Body of pancreas (tissue), 4 donors: ENCODE data around the gene NCOA1. TPM values are rescaled to one million over a fixed set of nuclear protein-coding genes. Genes with fewer than 3 reads are reported as not detected.

Experiments
- ATAC-seq: fragments of 150-250 bp; one replicate; pipeline ENCODE4 v1.9.1; 2016
- DNase-seq, 4 donors: peaks; one replicate each; pipeline ENCODE4 v3.0.0-alpha.2; 2019
- H3K27ac ChIP-seq, 4 donors: fragments of 200-600 bp; sonication (generic); 1 replicate in 3 of 4; 2 replicates in 1 of 4; pipeline versions ENCODE4 v1.5.1 to v1.6.1; 2016 to 2019; ENCODE audit warnings: mild to moderate bottlenecking in 1 of 4, mixed read lengths in 1 of 4, moderate library complexity in 1 of 4
- H3K27me3 ChIP-seq, 2 donors: fragments of 200-600 bp; sonication (generic); one replicate each; pipeline ENCODE4 v1.6.0; 2016; ENCODE audit warnings: mild to moderate bottlenecking in 1 of 2
- H3K36me3 ChIP-seq, 2 donors: fragments of 200-600 bp; sonication (generic); replicated peaks in 1 of 2; 2 replicates each; pipeline ENCODE4 v1.5.1; 2016; ENCODE audit warnings: low read depth in 2 of 2; ENCODE audit not compliant: insufficient read depth in 1 of 2
- H3K4me1 ChIP-seq: fragments of 200-600 bp; sonication (generic); one replicate; pipeline ENCODE4 v1.6.0; 2016
- H3K4me3 ChIP-seq, 2 donors: fragments of 200-600 bp; sonication (generic); 1 replicate in 1 of 2; 2 replicates in 1 of 2; pipeline ENCODE4 v1.5.1; 2016 to 2019
- H3K9me3 ChIP-seq, 3 donors: fragments of 200-600 bp; sonication (generic); 1 replicate in 2 of 3; 2 replicates in 1 of 3; pipeline ENCODE4 v1.5.1; 2016
- POLR2A ChIP-seq, 3 donors: fragments of 450-650 bp; IDR thresholded peaks; one replicate each; pipeline ENCODE4 v1.6.1; 2016; ENCODE audit warnings: antibody characterized with exemption in 3 of 3, mild to moderate bottlenecking in 2 of 3
- WGBS, 2 donors: methylation state at CpG; one replicate each; pipeline ENCODE4 v1.1.5; 2017; 5-methylcytosine and 5-hydroxymethylcytosine counted together
- intact Hi-C: fragments of 100-400 bp; cut with DNase I; formaldehyde crosslinking; loops from one replicate; pipeline ENCODE4 v1.15.1; 2023
- total RNA-seq, 2 donors: library from RNA; depleted of rRNA; stranded (reverse); fragments of >200 nt; gene quantifications; one replicate each; pipeline ENCODE4 v1.1.0, GENCODE V29; 2016
- TF ChIP-seq, protein P1 (sequence below), 7 experiments: fragments of 450-650 bp in 4 of 7; fragments of 200-600 bp in 3 of 7; sonication (generic) in 3 of 7; IDR thresholded peaks; one replicate each; pipeline ENCODE4 v1.5.1; 2016 to 2019; ENCODE audit warnings: antibody characterized with exemption in 7 of 7

The NCOA1 gene
- total RNA-seq, 2 donors from 2014 or later: 22.1 to 38.7 TPM

DNA sequence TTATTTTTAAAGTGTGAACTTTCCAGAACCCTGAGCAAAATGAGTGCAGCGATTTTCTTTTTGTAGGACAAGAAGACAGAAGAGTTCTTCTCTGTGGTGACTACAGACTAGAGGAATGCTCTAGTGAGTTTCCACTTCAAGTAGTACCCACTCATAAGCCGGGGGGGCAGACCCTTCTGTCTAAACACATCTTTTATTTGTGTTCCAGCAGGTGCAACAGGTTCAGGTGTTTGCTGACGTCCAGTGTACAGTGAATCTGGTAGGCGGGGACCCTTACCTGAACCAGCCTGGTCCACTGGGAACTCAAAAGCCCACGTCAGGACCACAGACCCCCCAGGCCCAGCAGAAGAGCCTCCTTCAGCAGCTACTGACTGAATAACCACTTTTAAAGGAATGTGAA is 277.0 kb downstream of the NCOA1 start:
- intact Hi-C loops: no loop called here
- H3K27me3 ChIP-seq: no peaks in the 10 kb centered on the region
- no peak overlapping the region for H3K27ac ChIP-seq
- no peaks in the 10 kb centered on the region for H3K4me1 ChIP-seq
- no peaks in the 10 kb centered on the region for H3K9me3 ChIP-seq
- no peak overlapping the region for H3K4me3 ChIP-seq
- TF ChIP-seq, protein P1, sequence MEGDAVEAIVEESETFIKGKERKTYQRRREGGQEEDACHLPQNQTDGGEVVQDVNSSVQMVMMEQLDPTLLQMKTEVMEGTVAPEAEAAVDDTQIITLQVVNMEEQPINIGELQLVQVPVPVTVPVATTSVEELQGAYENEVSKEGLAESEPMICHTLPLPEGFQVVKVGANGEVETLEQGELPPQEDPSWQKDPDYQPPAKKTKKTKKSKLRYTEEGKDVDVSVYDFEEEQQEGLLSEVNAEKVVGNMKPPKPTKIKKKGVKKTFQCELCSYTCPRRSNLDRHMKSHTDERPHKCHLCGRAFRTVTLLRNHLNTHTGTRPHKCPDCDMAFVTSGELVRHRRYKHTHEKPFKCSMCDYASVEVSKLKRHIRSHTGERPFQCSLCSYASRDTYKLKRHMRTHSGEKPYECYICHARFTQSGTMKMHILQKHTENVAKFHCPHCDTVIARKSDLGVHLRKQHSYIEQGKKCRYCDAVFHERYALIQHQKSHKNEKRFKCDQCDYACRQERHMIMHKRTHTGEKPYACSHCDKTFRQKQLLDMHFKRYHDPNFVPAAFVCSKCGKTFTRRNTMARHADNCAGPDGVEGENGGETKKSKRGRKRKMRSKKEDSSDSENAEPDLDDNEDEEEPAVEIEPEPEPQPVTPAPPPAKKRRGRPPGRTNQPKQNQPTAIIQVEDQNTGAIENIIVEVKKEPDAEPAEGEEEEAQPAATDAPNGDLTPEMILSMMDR (IDR thresholded peaks at IDR 0.05): no peak
- no peak for TF ChIP-seq POLR2A (IDR thresholded peaks at IDR 0.05)
- no peak for ATAC-seq
- 87 to 92% methylated on average over 5 of the region's 5 CpGs for WGBS, 2 donors
- peaks cover 0 to 18% of the 10 kb centered on the region in 2 donors for H3K36me3 ChIP-seq
- DNase-seq: no peak

DNA sequence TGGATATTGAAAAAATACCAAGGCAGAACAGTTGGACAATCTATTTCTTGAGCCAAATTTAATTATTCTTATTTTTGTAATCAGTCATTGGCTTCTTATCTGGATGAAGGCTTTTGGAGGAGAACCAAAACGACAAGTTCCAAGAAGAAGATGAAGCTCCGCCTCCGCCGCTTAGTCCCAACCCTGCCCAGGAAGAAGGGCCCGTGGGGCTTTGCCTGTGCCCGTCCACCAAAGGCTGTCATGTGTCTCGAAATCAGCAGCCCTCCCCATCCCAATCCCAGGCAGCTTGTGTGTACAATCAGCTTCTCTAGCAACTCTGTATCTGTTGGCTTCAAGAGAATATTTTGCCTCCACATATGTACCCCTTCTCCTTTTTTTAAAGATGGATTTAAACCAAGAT is 277.5 kb downstream of the NCOA1 start:
- ATAC-seq (no peak), DNase-seq (no peak)
- H3K4me3 ChIP-seq: no peak overlapping the region
- WGBS, 2 donors: 83 to 85% methylated on average over 7 of the region's 7 CpGs
- H3K9me3 ChIP-seq: no peaks in the 10 kb centered on the region
- H3K27ac ChIP-seq: no peak overlapping the region
- no peaks in the 10 kb centered on the region for H3K4me1 ChIP-seq
- TF ChIP-seq, protein P1 (IDR thresholded peaks at IDR 0.05): no peak
- TF ChIP-seq POLR2A (IDR thresholded peaks at IDR 0.05): no peak
- H3K36me3 ChIP-seq: peaks cover 0 to 17% of the 10 kb centered on the region in 2 donors
- intact Hi-C loops: no loop called here
- no peaks in the 10 kb centered on the region for H3K27me3 ChIP-seq

DNA sequence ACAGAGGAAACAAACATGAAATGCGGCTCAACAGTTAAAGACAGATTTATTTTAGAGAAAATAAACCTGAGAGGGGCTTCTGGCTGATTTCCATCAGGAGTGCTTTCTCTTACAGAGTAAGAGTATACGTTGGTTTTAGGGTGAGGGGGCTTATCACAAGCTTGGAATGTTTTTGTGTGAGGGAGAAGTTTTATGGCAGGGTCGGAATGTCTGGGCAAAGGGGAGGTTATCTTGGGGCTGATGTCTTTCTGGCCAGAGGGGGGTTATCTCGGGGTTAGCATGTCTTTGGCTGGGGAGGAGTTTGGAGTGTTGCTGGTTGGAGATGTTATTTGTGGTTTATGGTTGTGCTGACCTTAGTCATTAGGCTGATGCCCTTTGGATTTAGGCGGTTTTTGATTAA is 280.0 kb downstream of the NCOA1 start:
- H3K4me3 ChIP-seq: no peak overlapping the region
- H3K9me3 ChIP-seq: no peaks in the 10 kb centered on the region
- WGBS, 2 donors: 83 to 95% methylated on average over 5 of the region's 5 CpGs
- no peaks in the 10 kb centered on the region for H3K27me3 ChIP-seq
- DNase-seq: no peak
- ATAC-seq: no peak
- H3K4me1 ChIP-seq: no peaks in the 10 kb centered on the region
- peaks cover 0 to 9% of the 10 kb centered on the region in 2 donors for H3K36me3 ChIP-seq
- no peak for TF ChIP-seq POLR2A (IDR thresholded peaks at IDR 0.05)
- TF ChIP-seq, protein P1 (IDR thresholded peaks at IDR 0.05): no peak
- H3K27ac ChIP-seq: no peak overlapping the region
- intact Hi-C loops: no loop called here

DNA sequence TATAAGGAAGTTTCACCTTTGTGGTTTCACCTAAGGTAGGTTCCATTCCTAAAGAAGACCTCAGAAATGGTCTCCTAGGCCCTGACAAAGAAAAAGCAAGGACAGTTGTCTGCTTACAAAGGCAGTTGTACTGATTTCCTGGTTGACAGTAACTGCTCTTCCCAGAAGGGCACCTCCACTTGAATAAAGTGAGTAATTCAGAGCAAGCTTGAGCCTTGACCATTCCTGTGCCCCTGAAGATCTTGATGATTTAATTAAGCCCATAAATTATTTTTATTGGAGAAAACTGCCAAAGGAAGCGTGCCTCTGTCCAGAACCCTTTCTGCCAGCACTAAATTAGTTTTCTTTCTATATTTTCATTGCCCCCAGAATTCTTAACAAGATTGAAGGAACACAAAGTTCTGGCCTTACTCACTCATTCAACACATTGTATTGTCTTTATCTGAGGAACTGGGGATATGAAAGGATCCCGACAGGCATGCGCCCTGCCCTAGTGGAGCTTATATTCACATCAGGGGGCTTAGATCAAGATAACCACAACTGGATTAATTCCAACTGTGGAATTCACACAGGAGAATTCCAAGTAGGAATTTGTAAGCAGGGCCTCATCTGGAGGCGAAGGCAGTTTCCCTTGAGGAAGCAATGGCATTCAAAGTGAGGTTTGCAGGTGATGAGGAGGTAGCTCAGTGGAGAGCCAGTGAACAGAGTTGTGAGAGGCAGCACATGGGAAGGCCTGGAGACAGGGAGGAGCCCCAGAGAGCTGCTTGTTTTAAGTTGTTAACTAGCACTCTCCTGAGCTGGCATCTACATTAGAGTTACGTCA is 280.9 kb downstream of the NCOA1 start:
- ATAC-seq (no peak), DNase-seq (no peak)
- H3K4me3 ChIP-seq: no peak overlapping the region
- no peaks in the 10 kb centered on the region for H3K9me3 ChIP-seq
- H3K27me3 ChIP-seq: no peaks in the 10 kb centered on the region
- peaks cover 0 to 9% of the 10 kb centered on the region in 2 donors for H3K36me3 ChIP-seq
- H3K27ac ChIP-seq: no peak overlapping the region
- intact Hi-C loops: no loop called here
- TF ChIP-seq, protein P1 (IDR thresholded peaks at IDR 0.05): no peak
- TF ChIP-seq POLR2A (IDR thresholded peaks at IDR 0.05): no peak
- no peaks in the 10 kb centered on the region for H3K4me1 ChIP-seq
- 85 to 93% methylated on average over 5 of the region's 5 CpGs for WGBS, 2 donors

DNA sequence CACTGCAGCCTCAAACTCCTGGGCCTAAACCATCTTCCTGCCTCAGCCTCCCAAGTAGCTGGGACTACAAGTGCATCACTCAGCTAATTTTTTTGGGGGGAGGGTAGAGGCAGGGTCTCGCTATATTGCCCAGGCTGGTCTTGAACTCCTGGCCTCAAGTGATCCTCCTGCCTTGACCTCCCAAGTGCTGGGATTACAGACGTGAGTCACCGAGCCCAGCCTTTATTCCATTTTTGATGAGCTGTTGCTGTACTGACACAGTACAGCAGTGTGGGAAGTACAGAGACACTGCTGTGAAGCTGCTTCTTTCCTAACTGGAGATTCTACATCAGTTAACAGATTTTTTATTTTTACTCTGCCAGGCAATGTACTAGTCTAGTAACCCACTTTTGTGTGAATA is 283.3 kb downstream of the NCOA1 start:
- no peak overlapping the region for H3K4me3 ChIP-seq
- no peaks in the 10 kb centered on the region for H3K27me3 ChIP-seq
- no peaks in the 10 kb centered on the region for H3K9me3 ChIP-seq
- TF ChIP-seq POLR2A (IDR thresholded peaks at IDR 0.05): no peak
- TF ChIP-seq, protein P1 (IDR thresholded peaks at IDR 0.05): no peak
- intact Hi-C loops: no loop called here
- H3K27ac ChIP-seq: no peak overlapping the region
- WGBS, 2 donors: 74 to 81% methylated on average over 3 of the region's 3 CpGs
- H3K4me1 ChIP-seq: no peaks in the 10 kb centered on the region
- H3K36me3 ChIP-seq: peaks cover 0 to 7% of the 10 kb centered on the region in 2 donors
- DNase-seq (no peak), ATAC-seq (no peak)
